GM12801 (cell line): ENCODE measurements around the gene HIVEP3.

Experiments used
- TF ChIP-seq, protein P1 (sequence below): IDR thresholded peaks from one replicate; pipeline ENCODE4 v1.5.1; 2011; ENCODE audit warnings: control low read depth; ENCODE audit not compliant: insufficient read length; ENCODE audit errors: extremely low read depth

The HIVEP3 gene

DNA sequence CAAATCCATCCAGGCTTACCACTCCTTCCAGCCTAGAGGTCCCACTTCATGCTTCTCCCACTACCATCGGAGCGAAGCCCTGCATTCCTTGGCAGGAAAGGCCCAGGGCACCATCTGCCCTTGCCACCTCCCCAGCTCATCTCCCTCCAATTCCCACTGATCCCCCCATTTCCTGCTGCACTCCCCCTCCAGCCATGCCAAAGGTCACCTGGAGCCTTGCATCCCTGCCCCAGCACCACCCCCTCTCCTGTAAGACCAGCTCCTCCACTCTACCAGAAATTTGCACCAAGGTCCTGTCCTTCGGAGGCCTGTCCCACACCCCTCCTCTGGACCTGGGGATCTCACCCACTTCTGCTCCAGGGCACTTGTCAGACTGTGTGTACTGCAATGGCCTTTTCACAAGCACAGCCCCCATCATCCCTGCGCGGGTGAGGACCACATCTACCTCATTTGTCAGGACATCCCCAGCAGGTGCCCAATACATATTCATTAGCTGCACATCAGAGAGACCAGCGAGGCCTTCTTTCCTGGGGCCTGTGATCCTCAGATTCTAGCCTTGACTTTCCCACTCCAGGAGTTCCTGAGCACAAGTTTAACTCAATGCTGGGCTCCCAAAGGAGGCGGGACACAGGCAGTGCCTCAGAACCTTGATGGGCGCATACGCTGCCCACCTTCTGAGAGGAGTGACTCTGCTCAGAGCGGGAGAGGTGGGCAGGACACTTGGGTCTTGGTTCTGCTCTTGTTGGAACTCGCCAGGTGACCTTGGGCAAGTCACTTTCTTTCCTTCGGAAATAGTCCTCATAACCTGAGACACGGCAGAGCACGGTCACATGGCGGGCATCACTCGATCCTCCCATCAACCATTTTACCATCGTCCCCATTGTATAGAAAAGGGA is 384.3 kb downstream of the HIVEP3 start:
- TF ChIP-seq, protein P1, sequence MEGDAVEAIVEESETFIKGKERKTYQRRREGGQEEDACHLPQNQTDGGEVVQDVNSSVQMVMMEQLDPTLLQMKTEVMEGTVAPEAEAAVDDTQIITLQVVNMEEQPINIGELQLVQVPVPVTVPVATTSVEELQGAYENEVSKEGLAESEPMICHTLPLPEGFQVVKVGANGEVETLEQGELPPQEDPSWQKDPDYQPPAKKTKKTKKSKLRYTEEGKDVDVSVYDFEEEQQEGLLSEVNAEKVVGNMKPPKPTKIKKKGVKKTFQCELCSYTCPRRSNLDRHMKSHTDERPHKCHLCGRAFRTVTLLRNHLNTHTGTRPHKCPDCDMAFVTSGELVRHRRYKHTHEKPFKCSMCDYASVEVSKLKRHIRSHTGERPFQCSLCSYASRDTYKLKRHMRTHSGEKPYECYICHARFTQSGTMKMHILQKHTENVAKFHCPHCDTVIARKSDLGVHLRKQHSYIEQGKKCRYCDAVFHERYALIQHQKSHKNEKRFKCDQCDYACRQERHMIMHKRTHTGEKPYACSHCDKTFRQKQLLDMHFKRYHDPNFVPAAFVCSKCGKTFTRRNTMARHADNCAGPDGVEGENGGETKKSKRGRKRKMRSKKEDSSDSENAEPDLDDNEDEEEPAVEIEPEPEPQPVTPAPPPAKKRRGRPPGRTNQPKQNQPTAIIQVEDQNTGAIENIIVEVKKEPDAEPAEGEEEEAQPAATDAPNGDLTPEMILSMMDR: no peak

DNA sequence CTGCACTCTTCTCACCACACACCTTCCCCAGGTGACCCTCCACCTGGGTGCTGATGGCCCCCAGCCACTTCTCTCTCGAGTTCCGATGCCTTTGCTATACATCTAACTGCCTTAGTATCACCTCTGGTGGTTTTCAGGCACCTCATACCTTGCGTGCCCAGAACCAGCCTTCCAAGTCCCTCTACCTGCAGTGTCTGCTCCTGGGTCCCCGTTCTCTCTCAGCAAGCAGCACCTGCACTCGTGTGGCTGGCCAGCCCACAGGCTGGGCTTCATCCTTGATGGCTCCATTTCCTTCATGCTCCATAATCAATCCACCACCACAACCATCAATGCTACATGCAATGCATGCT is 385.0 kb downstream of the HIVEP3 start:
- TF ChIP-seq, protein P1: no peak

DNA sequence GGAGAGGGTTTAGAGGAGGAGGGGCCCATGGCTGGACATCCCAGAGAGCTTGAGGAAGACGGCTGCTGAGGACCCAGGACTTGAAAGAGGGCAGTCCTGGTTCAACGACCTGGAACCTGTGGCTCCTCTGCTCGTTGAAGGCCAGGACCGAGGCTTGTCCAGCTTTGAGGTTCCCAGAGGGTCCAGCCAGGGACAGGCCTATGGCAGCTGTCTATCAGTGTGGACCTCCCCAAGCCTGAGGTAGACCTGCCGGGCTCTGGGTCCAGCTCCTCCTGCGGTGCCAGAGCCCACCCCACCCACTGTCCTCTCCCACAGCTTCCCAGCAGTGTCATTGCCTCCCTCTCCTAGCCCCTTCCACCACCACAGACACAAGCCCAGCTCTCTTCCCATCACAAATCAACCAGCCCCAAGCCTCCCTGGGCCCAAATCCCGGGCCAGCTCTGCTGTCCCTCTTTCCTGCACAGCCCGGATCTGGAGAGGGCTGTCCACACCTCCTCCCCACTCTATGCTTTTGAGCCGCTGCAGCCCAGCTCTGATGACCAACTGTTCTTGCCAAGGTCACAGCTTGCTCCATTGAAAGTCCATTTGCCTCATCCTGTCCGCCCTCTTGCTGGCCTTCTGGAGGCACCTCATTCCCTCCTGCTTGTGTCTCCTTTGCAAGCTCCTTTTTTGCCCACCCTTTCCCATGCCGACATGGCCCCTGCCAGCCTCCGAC is 385.5 kb downstream of the HIVEP3 start:
- TF ChIP-seq, protein P1: no peak

DNA sequence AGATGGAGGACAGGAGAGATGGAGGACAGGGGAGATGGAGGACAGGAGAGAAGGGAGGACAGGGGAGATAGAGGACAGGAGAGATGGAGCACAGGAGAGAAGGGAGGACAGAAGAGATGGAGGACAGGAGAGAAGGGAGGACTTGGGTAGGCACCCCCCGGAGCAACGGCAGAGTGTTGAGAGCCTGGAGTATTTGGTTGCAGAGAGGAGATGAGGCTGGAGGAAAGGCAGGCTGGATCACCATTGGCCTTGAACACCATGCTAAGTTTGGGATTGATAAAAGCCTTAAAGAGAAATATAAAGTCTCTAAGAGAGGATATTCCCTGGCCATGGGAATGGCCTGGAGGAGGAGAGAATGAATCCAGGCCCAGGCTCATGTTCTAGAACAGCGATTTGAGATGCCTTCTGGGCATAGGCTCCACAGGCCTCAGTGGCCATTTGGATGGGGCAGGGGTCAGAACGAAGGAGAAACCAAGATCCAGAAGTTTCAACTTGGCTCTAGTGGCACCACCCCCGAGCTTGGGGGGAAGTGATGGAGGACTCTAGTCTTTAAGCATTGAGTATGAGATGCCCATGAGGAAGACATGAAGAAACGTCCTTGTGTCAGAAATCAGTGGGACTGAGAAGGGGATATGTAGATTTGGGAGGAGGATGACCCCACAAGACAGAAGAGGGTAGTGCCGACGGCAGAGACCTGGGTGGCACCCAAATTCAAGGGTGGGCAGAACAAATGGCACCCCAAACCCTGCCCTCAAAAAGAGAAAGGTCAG is 386.3 kb downstream of the HIVEP3 start:
- TF ChIP-seq, protein P1: no peak

DNA sequence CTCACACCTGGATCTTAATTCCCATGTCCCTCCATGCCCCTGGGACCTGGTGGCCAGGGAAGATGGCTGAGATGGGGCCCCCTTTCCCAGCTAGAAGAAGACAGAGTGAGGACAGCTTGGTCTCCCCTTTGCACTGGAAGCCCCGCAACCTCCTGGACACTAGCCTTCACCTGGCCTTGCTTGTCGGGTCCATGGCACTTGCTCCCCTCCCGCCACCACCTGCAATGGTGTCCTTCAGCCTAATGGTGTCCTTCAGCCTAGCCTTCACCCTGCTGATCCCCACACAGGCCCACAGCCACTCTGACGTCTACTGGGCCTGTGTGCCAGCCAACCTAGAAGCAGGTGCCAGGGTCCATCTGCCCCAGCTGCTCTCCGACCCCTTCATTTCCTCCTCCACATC is 388.3 kb downstream of the HIVEP3 start:
- TF ChIP-seq, protein P1: no peak

DNA sequence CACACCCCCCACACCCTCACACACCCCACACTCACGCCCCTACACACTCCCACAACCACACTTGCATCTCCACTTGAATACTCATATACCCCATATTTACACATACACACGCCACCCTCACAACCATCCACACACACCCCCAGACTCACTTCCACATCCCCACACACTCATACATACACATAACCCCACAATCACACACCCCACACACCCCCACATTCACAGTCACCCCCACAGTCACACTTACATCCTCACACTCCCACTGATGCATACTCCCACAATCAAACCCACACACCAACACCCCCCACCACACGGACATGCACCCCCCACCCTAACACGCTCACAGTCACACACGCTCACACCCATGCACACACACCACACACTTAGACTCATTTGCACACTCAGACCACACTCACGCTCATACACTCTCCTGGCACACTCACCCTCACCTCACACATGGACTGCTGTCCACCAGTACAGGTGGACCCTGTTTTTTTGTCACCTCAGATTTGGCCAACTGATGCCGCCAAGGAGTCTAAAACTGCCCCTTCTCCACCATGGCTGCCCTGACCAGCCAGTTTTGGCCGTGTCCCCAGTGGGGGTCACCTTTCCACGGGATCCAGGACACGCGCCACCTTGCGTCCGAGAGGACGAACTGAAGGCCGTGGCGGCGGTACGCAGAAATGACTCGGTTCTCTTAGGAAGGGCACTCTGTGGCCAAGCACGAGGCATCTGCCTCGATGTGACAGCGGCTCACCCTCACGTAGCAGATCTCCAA is 388.9 kb downstream of the HIVEP3 start:
- TF ChIP-seq, protein P1: no peak
